Measurements from ENCODE around the gene TMEM126B.

GRCh38 chr11:85668157-85668556 lies 39.8 kb downstream of the TMEM126B start:
- no peak for TF ChIP-seq CTCF (IDR thresholded peaks at IDR 0.05; ENCODE audit: insufficient read depth, low read length, poor library complexity, severe bottlenecking)
- no peak for TF ChIP-seq EZH2phosphoT487 (conservative IDR thresholded peaks at IDR 0.05; ENCODE audit: low read length)

All from SU-DHL-6 (cell line).